HG03575 (cell line): ENCODE results near the gene OGDH.
"Not testable (repeated sequence)": the region's sequence is repeated elsewhere in the genome, so short reads cannot be mapped to it uniquely, and the experiment has no call there.

Experiments
- ATAC-seq: cut with Tn5 transposase; IDR thresholded peaks from one replicate; pipeline ENCODE4 v1.9.1; 2021; ENCODE audit not compliant: unreplicated experiment, insufficient number of reproducible peaks, low FRiP score; ENCODE audit errors: extremely low read depth

OGDH gene

GRCh38 chr7:44575054-44575453 lies 31.4 kb upstream of the OGDH start:
- no peak for ATAC-seq

GRCh38 chr7:44576228-44576627 lies 30.2 kb upstream of the OGDH start:
- no peak for ATAC-seq

- peak; percentile 25 for ATAC-seq
Measured at GRCh38 chr7:44580945-44581878, 25.2 kb upstream of the OGDH start.

GRCh38 chr7:44581879-44582603 lies 24.4 kb upstream of the OGDH start, which contains the start of gene TMED4:
Gene TMED4 (minus strand): TSS chr7:44582231. CDS start chr7:44582206, 25 bp downstream.
- peak; percentile 38 for ATAC-seq

- ATAC-seq: no peak
Measured at GRCh38 chr7:44583146-44583865, 23.1 kb upstream of the OGDH start.

- no peak for ATAC-seq
Measured at GRCh38 chr7:44587843-44588711, 18.4 kb upstream of the OGDH start.

GRCh38 chr7:44590910-44591309 lies 15.5 kb upstream of the OGDH start:
- ATAC-seq: no peak

GRCh38 chr7:44595934-44596635 lies 10.3 kb upstream of the OGDH start:
- no peak for ATAC-seq

- ATAC-seq: not testable (repeated sequence)
Measured at GRCh38 chr7:44597181-44597580, 9.2 kb upstream of the OGDH start.

- ATAC-seq: no peak
Measured at GRCh38 chr7:44599222-44599621, 7.2 kb upstream of the OGDH start.

- ATAC-seq: no peak
Measured at GRCh38 chr7:44602576-44602910, 3.9 kb upstream of the OGDH start.

- no peak for ATAC-seq
Measured at GRCh38 chr7:44603193-44603592, 3.2 kb upstream of the OGDH start.

- no peak for ATAC-seq
Measured at GRCh38 chr7:44604941-44605340, 1.5 kb upstream of the OGDH start.

GRCh38 chr7:44607141-44608068 lies 978 bp downstream of the OGDH start:
- no peak for ATAC-seq

- ATAC-seq: no peak
Measured at GRCh38 chr7:44608916-44609648, 2.7 kb downstream of the OGDH start.

- no peak for ATAC-seq
Measured at GRCh38 chr7:44609829-44610228, 3.4 kb downstream of the OGDH start.
